ENCODE results near the gene TAT.

The TAT gene

GRCh38 chr16:71536752-71537499, 40.0 kb downstream of the TAT start:
- DNase-seq, result no peak

- no peak for DNase-seq
These were observed 44.5 kb downstream of the TAT start for GRCh38 chr16:71532366-71532765.

GRCh38 chr16:71528863-71529262, 48.0 kb downstream of the TAT start:
- DNase-seq, result no peak

- no peak for DNase-seq
These were observed 48.6 kb downstream of the TAT start for GRCh38 chr16:71528257-71528656.

GRCh38 chr16:71526111-71526631, 50.7 kb downstream of the TAT start, which contains the start of gene CHST4:
CHST4 (plus strand) TSS chr16:71526426; CDS start chr16:71536678, 10,252 bp downstream.
- DNase-seq, result peak; percentile 69

GRCh38 chr16:71524566-71525553, 52.0 kb downstream of the TAT start:
- peak; percentile 11 for DNase-seq

- no peak for DNase-seq
These were observed 56.3 kb downstream of the TAT start for GRCh38 chr16:71520550-71520949.
